Natural killer cell treated with Interleukin-12 subunit alpha and Interleukin-12 subunit beta and Interleukin-15 and Interleukin-18, amount 100 ng/mL, for 72 hours (primary cell): Measurements from ENCODE around the gene INPPL1. TPM values are rescaled to one million over a fixed set of nuclear protein-coding genes. Genes with fewer than 3 reads are reported as not detected.

ENCODE experiments used
- ATAC-seq, 2 donors: fragments of 150-1000 bp; cut with Tn5 transposase in 1 of 2; sonication (Bioruptor Pico), chemical (Tn5 transposase) in 1 of 2; 2 replicates each; pipeline ENCODE4 v1.10.0; 2021
- DNase-seq: peaks from one replicate; pipeline ENCODE4 v3.0.0; 2022; ENCODE audit warnings: low spot score
- H3K27ac Mint-ChIP-seq, 2 donors: 1 replicate in 1 of 2; 2 replicates in 1 of 2; pipeline ENCODE4 v1.8.0; 2022; ENCODE audit warnings: mixed read lengths in 2 of 2, mild to moderate bottlenecking in 1 of 2, moderate library complexity in 1 of 2
- H3K27me3 Mint-ChIP-seq, 2 donors: 1 replicate in 1 of 2; 2 replicates in 1 of 2; pipeline ENCODE4 v1.8.0; 2022; ENCODE audit warnings: mixed read lengths in 2 of 2
- H3K36me3 Mint-ChIP-seq: one replicate; pipeline ENCODE4 v1.8.0; 2022; ENCODE audit warnings: mixed read lengths
- H3K4me1 Mint-ChIP-seq, 2 donors: 1 replicate in 1 of 2; 2 replicates in 1 of 2; pipeline ENCODE4 v1.8.0; 2022; ENCODE audit warnings: low read depth in 2 of 2, mixed read lengths in 2 of 2, mild to moderate bottlenecking in 1 of 2
- H3K4me3 Mint-ChIP-seq: one replicate; pipeline ENCODE4 v1.8.0; 2022; ENCODE audit warnings: mixed read lengths
- H3K9me3 Mint-ChIP-seq: 2 replicates; pipeline ENCODE4 v1.8.0; 2022; ENCODE audit warnings: mixed read lengths
- total RNA-seq, 2 donors: library from RNA; stranded (reverse); gene quantifications; one replicate each; pipeline ENCODE4 v1.2.3, GENCODE V29; 2022

Gene INPPL1
- total RNA-seq, 2 donors from 2014 or later, result 113 to 176 TPM

GRCh38 chr11:72238492-72239312 is 14.1 kb downstream of the INPPL1 start:
- peaks cover 32 to 37% of the 10 kb centered on the region in 2 donors for H3K27me3 Mint-ChIP-seq
- ATAC-seq (no peak), DNase-seq (no peak)
- H3K4me3 Mint-ChIP-seq, result no peak overlapping the region
- H3K36me3 Mint-ChIP-seq, result no peaks in the 10 kb centered on the region
- H3K9me3 Mint-ChIP-seq, result no peaks in the 10 kb centered on the region
- no peak overlapping the region for H3K27ac Mint-ChIP-seq
- peaks cover 27 to 36% of the 10 kb centered on the region in 2 donors for H3K4me1 Mint-ChIP-seq

- peak; percentile 65 to 84 for ATAC-seq
- Mint-ChIP-seq H3K27ac (no peak overlapping the region), H3K9me3 (no peaks in the 10 kb centered on the region)
These were observed 14.8 kb downstream of the INPPL1 start for GRCh38 chr11:72239313-72239848.

GRCh38 chr11:72239849-72240460 is 15.4 kb downstream of the INPPL1 start:
- DNase-seq (no peak), ATAC-seq (no peak)
- no peaks in the 10 kb centered on the region for H3K36me3 Mint-ChIP-seq
- H3K9me3 Mint-ChIP-seq, result no peaks in the 10 kb centered on the region
- peak overlapping the region; percentile 66 for H3K4me3 Mint-ChIP-seq
- H3K27ac Mint-ChIP-seq, result no peak overlapping the region
- peaks cover 32 to 34% of the 10 kb centered on the region in 2 donors for H3K4me1 Mint-ChIP-seq
- peaks cover 37 to 38% of the 10 kb centered on the region in 2 donors for H3K27me3 Mint-ChIP-seq

More at GRCh38 chr11:72239313-72239848, 14.8 kb downstream of the INPPL1 start:
- Mint-ChIP-seq H3K36me3 (no peaks in the 10 kb centered on the region), H3K27me3 (peaks cover 32 to 37% of the 10 kb centered on the region in 2 donors), H3K4me1 (peaks cover 28 to 32% of the 10 kb centered on the region in 2 donors), H3K4me3 (peak overlapping the region; percentile 59)
- DNase-seq, result peak; percentile 73

DNA sequence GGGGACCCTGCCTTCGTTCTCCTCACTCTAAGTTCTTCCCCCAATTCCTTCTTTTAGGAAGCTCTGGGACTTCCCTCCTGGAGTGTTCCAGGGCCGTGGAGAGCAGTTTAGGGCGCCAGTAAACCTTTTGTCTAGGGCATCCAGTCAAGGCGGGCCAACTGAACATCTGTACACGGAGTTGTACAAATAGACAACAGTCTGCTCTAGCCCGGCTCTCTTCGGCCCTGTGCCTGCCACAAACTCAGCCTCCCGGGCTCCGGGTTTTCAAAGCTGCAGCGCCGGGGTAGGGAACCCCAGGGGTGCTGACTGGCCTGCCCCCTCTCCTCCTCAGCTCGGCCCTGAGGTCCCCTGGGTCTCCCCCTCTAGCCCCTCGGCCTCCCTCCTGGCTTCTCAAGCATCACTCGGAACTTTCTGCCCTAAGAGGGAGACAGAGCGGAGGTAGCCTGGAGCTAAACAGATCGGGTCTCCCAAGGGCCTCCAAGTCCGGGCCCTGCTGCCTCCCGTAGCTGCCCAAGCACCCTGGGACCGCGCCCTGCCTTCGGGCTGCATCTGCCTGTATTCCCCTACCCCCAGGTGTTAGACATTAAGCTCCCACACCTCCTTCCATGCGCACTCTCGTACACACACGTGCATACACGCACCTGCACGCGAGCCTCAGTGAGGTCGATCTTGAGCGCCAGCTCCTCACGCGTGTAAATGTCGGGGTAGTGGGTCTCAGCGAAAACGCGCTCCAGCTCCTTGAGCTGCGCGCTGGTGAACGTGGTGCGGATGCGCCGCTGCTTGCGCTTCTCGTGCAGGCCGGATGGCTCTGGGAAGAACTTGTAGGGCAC is 16.1 kb downstream of the INPPL1 start:
- H3K4me3 Mint-ChIP-seq, result peak overlapping the region; percentile 66
- no peak for ATAC-seq
- DNase-seq, result no peak
- no peaks in the 10 kb centered on the region for H3K36me3 Mint-ChIP-seq
- H3K27ac Mint-ChIP-seq, result no peak overlapping the region
- H3K9me3 Mint-ChIP-seq, result no peaks in the 10 kb centered on the region
- peaks cover 32 to 34% of the 10 kb centered on the region in 2 donors for H3K4me1 Mint-ChIP-seq
- peaks cover 37 to 38% of the 10 kb centered on the region in 2 donors for H3K27me3 Mint-ChIP-seq

DNA sequence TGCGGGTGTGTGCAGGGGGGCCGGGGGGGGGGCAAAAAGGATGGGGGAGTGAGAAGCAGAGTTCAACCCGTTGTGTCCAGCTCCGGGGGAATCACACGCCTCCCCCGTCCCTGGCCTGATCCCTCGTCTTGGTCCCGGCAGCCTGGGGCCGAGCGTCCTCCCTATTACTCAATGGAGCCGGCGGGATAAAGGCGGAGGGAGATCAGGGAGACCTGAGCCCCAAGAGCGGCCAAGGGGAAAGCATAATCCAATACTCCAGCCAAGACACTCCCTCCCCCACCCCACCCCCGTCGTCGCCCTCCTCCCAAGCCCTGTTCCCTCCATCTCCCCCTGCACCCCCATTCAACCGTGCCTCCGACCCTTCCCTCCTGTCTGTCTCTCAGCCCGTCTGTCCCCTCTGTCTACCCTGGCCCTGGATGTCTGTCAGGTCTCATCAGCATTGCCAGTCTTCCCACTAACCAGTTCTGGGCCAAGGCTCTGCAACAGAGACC is 16.8 kb downstream of the INPPL1 start:
- peaks cover 32 to 34% of the 10 kb centered on the region in 2 donors for H3K4me1 Mint-ChIP-seq
- H3K4me3 Mint-ChIP-seq, result peak overlapping the region; percentile 8
- ATAC-seq (no peak), DNase-seq (no peak)
- no peak overlapping the region for H3K27ac Mint-ChIP-seq
- no peaks in the 10 kb centered on the region for H3K36me3 Mint-ChIP-seq
- H3K9me3 Mint-ChIP-seq, result no peaks in the 10 kb centered on the region
- H3K27me3 Mint-ChIP-seq, result peaks cover 37 to 38% of the 10 kb centered on the region in 2 donors

DNA sequence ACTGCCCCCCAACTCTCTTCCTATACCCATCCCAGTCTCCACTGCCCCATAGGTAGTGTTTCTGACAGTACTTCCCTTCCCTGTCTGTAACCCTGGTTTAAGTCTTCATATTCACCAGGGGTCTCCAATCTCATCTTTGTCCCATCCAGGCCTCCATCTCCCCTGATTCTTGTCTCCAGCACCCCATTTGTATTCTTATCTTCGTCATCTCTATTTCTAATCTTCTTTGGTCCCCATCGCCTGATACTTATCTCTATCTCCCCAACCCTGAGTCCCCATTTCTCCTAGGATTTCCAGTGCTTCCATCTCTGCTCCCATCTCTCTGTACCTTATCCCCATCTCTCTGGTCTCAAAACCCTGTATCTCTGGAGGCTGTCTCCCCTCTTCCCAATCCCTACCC is 17.6 kb downstream of the INPPL1 start:
- peak overlapping the region; percentile 8 for H3K4me3 Mint-ChIP-seq
- DNase-seq (no peak), ATAC-seq (no peak)
- H3K9me3 Mint-ChIP-seq, result no peaks in the 10 kb centered on the region
- H3K27ac Mint-ChIP-seq, result no peak overlapping the region
- peaks cover 37 to 38% of the 10 kb centered on the region in 2 donors for H3K27me3 Mint-ChIP-seq
- peaks cover 32 to 34% of the 10 kb centered on the region in 2 donors for H3K4me1 Mint-ChIP-seq
- no peaks in the 10 kb centered on the region for H3K36me3 Mint-ChIP-seq

GRCh38 chr11:72243173-72244059 is 18.8 kb downstream of the INPPL1 start:
- Mint-ChIP-seq H3K9me3 (no peaks in the 10 kb centered on the region), H3K27me3 (peaks cover 37 to 43% of the 10 kb centered on the region in 2 donors), H3K36me3 (no peaks in the 10 kb centered on the region), H3K4me1 (peaks cover 32 to 34% of the 10 kb centered on the region in 2 donors), H3K4me3 (no peak overlapping the region), H3K27ac (no peak overlapping the region)
- DNase-seq (no peak), ATAC-seq (no peak)

DNA sequence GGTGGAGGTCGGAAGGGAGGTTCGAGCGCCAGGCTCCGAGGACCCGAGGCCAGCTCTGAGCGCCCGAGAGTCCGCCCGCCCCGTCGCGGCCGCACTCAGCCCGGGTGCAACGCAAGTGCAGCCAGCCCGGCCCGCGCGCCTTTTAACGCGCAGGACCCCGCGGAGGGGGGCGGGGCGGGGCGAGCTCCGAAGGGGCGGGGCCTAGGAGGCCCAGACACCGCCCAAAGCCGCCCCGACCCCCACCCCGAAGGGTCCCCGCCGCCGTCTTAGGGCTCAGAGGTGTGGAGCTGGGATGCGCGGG is 19.4 kb downstream of the INPPL1 start, which contains the start of gene PHOX2A:
Gene PHOX2A, minus strand, starts transcription at position 117 of the 301 bp plus-strand sequence. CDS start 172 bp downstream, outside the sequence.
- ATAC-seq (no peak), DNase-seq (no peak)
- no peak within 1 kb of the TSS for H3K27ac Mint-ChIP-seq
- no peaks in the 10 kb centered on the region for H3K36me3 Mint-ChIP-seq
- peaks cover 37 to 45% of the 10 kb centered on the region in 2 donors for H3K27me3 Mint-ChIP-seq
- H3K4me1 Mint-ChIP-seq, result peaks cover 32 to 34% of the 10 kb centered on the region in 2 donors
- H3K9me3 Mint-ChIP-seq, result no peaks in the 10 kb centered on the region
- H3K4me3 Mint-ChIP-seq, result peak within 1 kb of the TSS; percentile 24

DNA sequence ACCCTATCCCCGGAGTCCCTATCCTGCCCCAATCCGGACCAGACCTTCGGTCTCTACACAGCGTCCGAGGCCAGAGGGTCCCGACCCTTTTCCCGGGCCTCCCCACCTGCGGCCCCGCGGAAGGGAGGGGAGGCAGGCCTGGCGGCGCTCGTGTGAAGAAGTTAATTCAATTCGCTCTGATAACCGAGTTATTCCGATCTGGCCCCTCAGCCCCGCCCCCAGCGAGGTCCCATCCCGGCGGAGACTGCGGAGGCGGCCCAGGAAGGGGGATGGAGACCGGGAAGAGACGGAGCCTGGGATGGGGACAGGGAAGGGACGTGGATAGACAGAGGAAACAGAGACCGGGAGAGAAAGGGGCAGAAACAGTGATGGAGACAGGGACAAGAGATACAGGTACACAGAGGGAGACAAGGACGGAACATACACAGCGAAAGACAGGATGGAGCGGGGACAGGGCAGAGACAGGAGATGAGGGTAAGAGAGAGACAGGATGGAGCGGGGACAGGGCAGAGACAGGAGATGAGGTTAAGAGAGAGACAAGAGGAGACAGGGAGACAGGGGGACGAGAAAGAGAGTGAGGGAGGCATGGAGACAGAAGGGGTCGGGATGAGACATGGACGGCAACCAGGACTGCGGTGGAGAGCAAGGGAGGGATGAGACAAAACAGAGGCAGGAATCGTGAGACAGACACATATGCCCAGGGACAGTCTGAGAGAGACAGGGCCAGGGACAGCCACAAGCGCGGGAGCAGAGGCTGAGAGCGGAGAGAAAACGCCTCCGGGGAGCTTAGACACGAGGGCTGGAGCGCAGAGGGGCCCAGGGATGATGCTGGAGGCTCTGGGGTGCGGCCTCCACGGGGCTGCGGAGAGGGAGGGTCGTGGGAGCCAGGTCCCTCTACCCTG is 20.0 kb downstream of the INPPL1 start:
- DNase-seq, result no peak
- peaks cover 37 to 42% of the 10 kb centered on the region in 2 donors for H3K27me3 Mint-ChIP-seq
- no peak for ATAC-seq
- peak overlapping the region; percentile 24 for H3K4me3 Mint-ChIP-seq
- H3K4me1 Mint-ChIP-seq, result peaks cover 29 to 30% of the 10 kb centered on the region in 2 donors
- H3K9me3 Mint-ChIP-seq, result no peaks in the 10 kb centered on the region
- no peak overlapping the region for H3K27ac Mint-ChIP-seq
- H3K36me3 Mint-ChIP-seq, result no peaks in the 10 kb centered on the region

DNA sequence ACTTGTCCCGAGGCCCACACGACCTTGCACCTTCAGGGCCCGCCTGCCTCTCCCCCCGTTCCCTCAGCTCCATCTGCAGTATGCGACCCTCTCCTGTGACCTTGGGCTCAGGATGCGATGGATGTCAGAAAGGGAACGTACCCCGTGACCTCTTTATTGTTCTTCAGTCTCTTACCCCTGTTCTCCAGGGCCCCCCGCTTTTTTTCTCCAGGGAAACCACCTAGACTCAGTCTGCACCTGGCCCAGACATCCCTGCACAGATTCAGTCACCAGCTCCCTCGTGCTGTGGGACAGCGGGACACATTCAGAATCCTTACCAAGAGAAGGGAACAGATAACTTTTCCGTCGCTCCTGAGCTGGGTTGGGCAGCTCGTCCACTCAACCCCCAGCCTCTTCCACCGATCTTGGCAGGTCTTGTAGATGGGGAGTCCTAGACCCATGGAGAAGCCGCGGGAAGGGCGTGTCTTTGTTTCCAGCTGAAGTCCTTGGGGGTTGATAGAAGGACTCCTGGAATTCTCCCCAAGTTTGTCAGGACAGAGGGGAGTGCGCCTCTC is 20.8 kb downstream of the INPPL1 start:
- Mint-ChIP-seq H3K27ac (no peak overlapping the region), H3K4me3 (no peak overlapping the region), H3K4me1 (peaks cover 27% of the 10 kb centered on the region in 2 donors), H3K27me3 (peaks cover 34 to 40% of the 10 kb centered on the region in 2 donors), H3K36me3 (no peaks in the 10 kb centered on the region), H3K9me3 (no peaks in the 10 kb centered on the region)
- ATAC-seq (no peak), DNase-seq (no peak)

DNA sequence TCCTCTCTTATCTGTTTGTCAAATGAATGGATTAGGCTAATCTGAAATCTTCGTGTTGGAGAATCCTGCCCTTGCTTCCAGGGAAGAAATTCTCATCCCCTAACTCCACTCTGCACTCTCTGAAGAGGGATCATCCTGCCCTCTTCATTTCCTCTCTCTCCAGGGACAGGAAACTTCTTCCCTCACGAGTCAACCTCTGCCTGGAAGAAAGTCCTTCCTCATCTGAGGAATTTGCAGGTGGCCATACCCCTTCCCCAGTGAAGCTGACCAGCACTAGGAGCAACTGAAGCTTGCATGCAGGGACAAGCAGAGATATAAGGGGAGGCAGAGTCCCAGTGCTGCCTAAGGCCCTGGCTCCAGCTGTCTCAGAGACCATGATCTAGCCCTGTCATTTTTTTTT is 23.0 kb downstream of the INPPL1 start:
- H3K27me3 Mint-ChIP-seq, result peaks cover 12 to 25% of the 10 kb centered on the region in 2 donors
- H3K36me3 Mint-ChIP-seq, result no peaks in the 10 kb centered on the region
- ATAC-seq (no peak), DNase-seq (no peak)
- H3K4me3 Mint-ChIP-seq, result no peak overlapping the region
- H3K4me1 Mint-ChIP-seq, result peaks cover 10 to 12% of the 10 kb centered on the region in 2 donors
- no peaks in the 10 kb centered on the region for H3K9me3 Mint-ChIP-seq
- no peak overlapping the region for H3K27ac Mint-ChIP-seq
